ENCODE results near the gene ATAD1.

The ATAD1 gene

DNA sequence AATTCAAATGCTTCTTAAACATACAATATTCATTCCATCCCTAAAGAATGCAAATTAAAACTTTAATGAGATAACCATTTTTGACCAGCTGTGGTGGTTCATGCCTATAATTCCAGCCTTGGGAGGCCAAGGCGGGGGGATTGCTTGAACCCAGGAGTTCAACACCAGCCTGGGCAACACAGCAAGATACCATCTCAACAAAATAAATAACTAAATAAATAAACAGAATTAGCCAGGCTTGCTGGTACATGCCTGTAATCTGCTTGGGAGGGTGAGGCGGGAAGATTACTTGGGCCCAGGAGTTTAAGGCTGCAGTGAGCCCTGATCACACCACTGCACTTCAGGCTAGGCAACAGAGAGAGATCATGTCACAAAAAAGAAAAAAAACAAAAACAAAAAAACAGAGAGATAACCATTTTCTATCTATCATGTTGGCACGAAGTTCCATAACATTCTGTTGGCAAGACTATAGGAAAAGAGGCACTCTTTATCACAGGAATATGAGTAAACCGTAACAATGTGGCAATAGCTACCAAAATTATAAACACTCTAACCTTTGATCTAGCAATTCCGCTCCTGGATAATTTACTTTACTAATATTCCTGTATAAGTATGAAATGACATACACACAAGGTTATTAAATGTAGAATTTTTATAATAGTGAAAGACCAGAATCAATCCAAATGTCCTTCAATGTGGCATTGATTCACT, 52.2 kb downstream of the ATAD1 start:
- DNase-seq (ENCODE audit: low spot score) (no peak), ATAC-seq (ENCODE audit: low read depth) (no peak)
- Histone ChIP-seq H3K27me3 (ENCODE audit: insufficient read depth, poor library complexity, severe bottlenecking) (no peaks in the 10 kb centered on the region), H3K4me3 (ENCODE audit: severe bottlenecking) (no peak overlapping the region), H3K36me3 (ENCODE audit: low read depth) (peaks cover 49% of the 10 kb centered on the region), H3K9me3 (ENCODE audit: severe bottlenecking) (no peaks in the 10 kb centered on the region), H3K27ac (ENCODE audit: poor library complexity, severe bottlenecking) (no peak overlapping the region), H3K4me1 (ENCODE audit: insufficient read depth, poor library complexity, severe bottlenecking) (peaks cover 11% of the 10 kb centered on the region)
- TF ChIP-seq, protein P1, sequence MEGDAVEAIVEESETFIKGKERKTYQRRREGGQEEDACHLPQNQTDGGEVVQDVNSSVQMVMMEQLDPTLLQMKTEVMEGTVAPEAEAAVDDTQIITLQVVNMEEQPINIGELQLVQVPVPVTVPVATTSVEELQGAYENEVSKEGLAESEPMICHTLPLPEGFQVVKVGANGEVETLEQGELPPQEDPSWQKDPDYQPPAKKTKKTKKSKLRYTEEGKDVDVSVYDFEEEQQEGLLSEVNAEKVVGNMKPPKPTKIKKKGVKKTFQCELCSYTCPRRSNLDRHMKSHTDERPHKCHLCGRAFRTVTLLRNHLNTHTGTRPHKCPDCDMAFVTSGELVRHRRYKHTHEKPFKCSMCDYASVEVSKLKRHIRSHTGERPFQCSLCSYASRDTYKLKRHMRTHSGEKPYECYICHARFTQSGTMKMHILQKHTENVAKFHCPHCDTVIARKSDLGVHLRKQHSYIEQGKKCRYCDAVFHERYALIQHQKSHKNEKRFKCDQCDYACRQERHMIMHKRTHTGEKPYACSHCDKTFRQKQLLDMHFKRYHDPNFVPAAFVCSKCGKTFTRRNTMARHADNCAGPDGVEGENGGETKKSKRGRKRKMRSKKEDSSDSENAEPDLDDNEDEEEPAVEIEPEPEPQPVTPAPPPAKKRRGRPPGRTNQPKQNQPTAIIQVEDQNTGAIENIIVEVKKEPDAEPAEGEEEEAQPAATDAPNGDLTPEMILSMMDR (IDR thresholded peaks at IDR 0.05; ENCODE audit: poor library complexity, severe bottlenecking), result no peak

DNA sequence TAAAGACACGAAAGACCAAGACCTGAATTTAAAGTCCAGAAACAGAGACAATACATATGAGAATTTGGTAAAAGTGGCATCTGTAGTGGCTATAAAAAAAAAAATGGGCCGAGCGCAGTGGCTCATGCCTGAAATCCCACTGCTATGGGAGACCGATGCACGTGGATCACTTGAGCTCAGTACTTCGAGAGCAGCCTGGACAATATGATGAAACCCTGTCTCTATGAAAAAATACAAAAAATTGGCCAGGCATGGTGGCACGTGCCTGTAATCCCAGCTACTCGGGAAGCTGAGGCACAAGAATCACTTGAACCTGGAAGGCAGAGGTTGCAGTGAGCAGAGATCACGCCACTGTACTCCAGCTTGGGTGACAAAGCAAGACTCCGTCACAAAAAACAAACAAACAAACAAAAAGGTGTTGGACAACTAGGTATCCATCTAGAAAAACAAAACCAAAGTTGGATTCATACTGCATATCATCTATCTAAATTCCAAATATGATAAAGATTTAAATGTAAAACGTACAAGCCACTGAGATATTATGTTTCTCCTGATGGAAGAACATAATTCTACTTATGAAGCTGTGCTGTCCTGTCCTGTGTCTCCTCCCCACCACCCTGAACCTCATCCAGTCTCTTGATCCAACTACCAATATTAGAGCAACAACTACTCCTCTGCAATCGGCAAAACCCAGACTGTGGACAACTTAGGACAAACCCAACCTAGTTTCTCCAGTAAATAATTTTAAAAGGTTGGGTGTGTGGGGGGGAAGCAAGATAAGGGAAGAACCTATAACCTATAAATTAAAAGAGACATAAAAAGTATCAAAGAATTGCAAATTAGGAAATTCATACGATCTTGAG, 53.7 kb downstream of the ATAD1 start:
- no peaks in the 10 kb centered on the region for H3K9me3 ChIP-seq (ENCODE audit: severe bottlenecking)
- H3K27me3 ChIP-seq (ENCODE audit: insufficient read depth, poor library complexity, severe bottlenecking), result no peaks in the 10 kb centered on the region
- peaks cover 11% of the 10 kb centered on the region for H3K4me1 ChIP-seq (ENCODE audit: insufficient read depth, poor library complexity, severe bottlenecking)
- H3K36me3 ChIP-seq (ENCODE audit: low read depth), result peaks cover 44% of the 10 kb centered on the region
- TF ChIP-seq, protein P1 (IDR thresholded peaks at IDR 0.05; ENCODE audit: poor library complexity, severe bottlenecking), result no peak
- H3K27ac ChIP-seq (ENCODE audit: poor library complexity, severe bottlenecking), result no peak overlapping the region
- H3K4me3 ChIP-seq (ENCODE audit: severe bottlenecking), result no peak overlapping the region
- no peak for ATAC-seq (ENCODE audit: low read depth)
- DNase-seq (ENCODE audit: low spot score), result no peak

DNA sequence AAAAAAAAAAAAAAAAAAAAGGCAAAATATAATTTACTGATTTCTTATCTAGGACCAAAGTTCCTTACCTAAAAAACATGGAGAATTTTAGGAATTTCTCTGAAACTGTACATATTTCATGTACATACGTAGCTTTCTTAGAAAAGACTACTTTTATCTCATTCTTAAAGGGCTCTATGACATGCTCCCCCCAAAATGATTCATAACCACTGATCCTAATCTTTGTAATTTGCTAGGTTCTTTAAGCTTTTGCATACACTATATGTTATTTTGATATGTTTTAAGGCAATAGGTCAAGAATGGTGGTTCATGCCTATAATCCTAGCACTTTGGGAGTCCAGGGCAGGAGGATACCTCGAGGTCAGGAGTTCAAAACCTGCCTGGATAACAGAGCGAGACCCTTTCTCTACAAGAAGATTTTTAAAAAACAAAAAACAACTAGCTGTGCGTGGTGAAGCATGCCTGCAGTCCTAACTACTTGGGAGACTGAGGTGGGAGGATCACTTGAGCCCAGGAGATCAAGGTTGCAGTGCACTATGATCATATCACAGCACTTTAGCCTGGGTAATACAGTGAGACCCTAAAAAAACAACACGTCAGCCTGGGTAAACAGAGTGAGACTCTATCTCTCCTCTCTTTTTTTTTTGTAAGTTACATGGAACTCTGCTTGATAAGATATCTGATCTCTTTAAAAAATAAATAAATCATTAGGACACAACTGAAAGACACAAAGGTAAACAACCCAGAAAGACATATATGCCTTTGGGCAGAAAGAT, 54.8 kb downstream of the ATAD1 start:
- no peak for DNase-seq (ENCODE audit: low spot score)
- TF ChIP-seq, protein P1 (IDR thresholded peaks at IDR 0.05; ENCODE audit: poor library complexity, severe bottlenecking), result no peak
- Histone ChIP-seq H3K4me1 (ENCODE audit: insufficient read depth, poor library complexity, severe bottlenecking) (peaks cover 11% of the 10 kb centered on the region), H3K4me3 (ENCODE audit: severe bottlenecking) (no peak overlapping the region), H3K36me3 (ENCODE audit: low read depth) (peaks cover 43% of the 10 kb centered on the region), H3K27ac (ENCODE audit: poor library complexity, severe bottlenecking) (no peak overlapping the region), H3K27me3 (ENCODE audit: insufficient read depth, poor library complexity, severe bottlenecking) (no peaks in the 10 kb centered on the region), H3K9me3 (ENCODE audit: severe bottlenecking) (no peaks in the 10 kb centered on the region)
- no peak for ATAC-seq (ENCODE audit: low read depth)

DNA sequence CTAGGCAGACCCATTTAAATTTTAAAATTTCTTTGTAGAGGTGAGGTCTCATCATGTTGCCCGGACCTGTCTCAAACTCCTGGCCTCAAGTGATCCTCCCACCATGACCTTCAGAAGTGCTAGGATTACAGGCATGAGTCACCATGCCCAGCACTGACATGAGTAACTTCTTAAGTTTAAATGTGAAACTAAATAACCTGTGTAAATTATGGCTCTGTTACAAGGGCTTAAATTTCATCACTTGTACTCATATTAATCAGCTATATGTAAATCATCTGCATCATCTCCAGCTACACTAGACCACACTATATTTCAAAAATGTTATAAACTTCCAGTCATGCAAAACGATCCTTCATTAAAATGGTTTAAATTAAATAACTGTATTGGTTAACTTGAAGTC, 56.1 kb downstream of the ATAD1 start:
- H3K9me3 ChIP-seq (ENCODE audit: severe bottlenecking), result no peaks in the 10 kb centered on the region
- TF ChIP-seq, protein P1 (IDR thresholded peaks at IDR 0.05; ENCODE audit: poor library complexity, severe bottlenecking), result no peak
- no peak overlapping the region for H3K4me3 ChIP-seq (ENCODE audit: severe bottlenecking)
- H3K27ac ChIP-seq (ENCODE audit: poor library complexity, severe bottlenecking), result peak overlapping the region; percentile 21
- no peak for DNase-seq (ENCODE audit: low spot score)
- ATAC-seq (ENCODE audit: low read depth), result peak; percentile 98
- peaks cover 11% of the 10 kb centered on the region for H3K4me1 ChIP-seq (ENCODE audit: insufficient read depth, poor library complexity, severe bottlenecking)
- H3K27me3 ChIP-seq (ENCODE audit: insufficient read depth, poor library complexity, severe bottlenecking), result no peaks in the 10 kb centered on the region
- peaks cover 36% of the 10 kb centered on the region for H3K36me3 ChIP-seq (ENCODE audit: low read depth)
